Measurements from ENCODE around the gene CAMK2D. TPM values are rescaled to one million over a fixed set of nuclear protein-coding genes. Genes with fewer than 3 reads are reported as not detected.

CAMK2D gene
- total and polyA plus RNA-seq, 2 experiments from 2014 or later = 4.9 to 14.6 TPM

DNA sequence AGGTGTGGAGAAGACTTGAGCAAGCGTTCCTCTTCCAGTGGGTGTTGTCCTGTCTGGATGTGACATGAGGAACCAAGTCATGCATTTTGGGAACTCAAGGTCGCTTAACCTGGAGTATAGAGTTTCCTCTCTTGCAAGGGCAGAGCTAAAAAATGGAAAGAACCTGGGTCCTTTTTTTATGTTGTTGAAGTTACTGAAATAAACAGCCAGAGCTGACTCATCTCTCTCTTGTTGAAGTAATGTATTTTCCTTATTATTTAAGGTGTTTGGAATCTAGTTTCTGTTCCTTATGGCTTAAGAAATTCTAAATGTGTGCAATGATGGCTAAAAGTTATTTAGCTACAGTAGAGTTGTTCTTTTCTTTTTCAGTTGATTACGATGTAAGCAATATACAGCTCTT is 314.5 kb downstream of the CAMK2D start:
- Histone ChIP-seq H3K79me2 (replicated peaks; ENCODE audit: insufficient read depth) (no peaks in the 10 kb centered on the region), H2AFZ (no peak overlapping the region), H3K27ac (ENCODE audit: low read depth) (no peak overlapping the region), H4K20me1 (replicated peaks; ENCODE audit: insufficient read depth) (no peaks in the 10 kb centered on the region), H3K9me2 (ENCODE audit: insufficient read depth) (no peaks in the 10 kb centered on the region), H3K4me2 (no peak overlapping the region), H3K36me3 (ENCODE audit: insufficient read depth) (no peaks in the 10 kb centered on the region), H3K27me3 (ENCODE audit: insufficient read depth) (no peaks in the 10 kb centered on the region), H3K4me1 (ENCODE audit: insufficient read depth) (peaks cover 11% of the 10 kb centered on the region), H3F3A (replicated peaks; ENCODE audit: low read depth) (no peaks in the 10 kb centered on the region), H3K4me3 (no peak overlapping the region)
- TF ChIP-seq, protein P1, sequence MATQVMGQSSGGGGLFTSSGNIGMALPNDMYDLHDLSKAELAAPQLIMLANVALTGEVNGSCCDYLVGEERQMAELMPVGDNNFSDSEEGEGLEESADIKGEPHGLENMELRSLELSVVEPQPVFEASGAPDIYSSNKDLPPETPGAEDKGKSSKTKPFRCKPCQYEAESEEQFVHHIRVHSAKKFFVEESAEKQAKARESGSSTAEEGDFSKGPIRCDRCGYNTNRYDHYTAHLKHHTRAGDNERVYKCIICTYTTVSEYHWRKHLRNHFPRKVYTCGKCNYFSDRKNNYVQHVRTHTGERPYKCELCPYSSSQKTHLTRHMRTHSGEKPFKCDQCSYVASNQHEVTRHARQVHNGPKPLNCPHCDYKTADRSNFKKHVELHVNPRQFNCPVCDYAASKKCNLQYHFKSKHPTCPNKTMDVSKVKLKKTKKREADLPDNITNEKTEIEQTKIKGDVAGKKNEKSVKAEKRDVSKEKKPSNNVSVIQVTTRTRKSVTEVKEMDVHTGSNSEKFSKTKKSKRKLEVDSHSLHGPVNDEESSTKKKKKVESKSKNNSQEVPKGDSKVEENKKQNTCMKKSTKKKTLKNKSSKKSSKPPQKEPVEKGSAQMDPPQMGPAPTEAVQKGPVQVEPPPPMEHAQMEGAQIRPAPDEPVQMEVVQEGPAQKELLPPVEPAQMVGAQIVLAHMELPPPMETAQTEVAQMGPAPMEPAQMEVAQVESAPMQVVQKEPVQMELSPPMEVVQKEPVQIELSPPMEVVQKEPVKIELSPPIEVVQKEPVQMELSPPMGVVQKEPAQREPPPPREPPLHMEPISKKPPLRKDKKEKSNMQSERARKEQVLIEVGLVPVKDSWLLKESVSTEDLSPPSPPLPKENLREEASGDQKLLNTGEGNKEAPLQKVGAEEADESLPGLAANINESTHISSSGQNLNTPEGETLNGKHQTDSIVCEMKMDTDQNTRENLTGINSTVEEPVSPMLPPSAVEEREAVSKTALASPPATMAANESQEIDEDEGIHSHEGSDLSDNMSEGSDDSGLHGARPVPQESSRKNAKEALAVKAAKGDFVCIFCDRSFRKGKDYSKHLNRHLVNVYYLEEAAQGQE (IDR thresholded peaks at IDR 0.05; ENCODE audit: unreplicated experiment) = no peak
- no peak for TF ChIP-seq STAT1 (IDR thresholded peaks at IDR 0.05; ENCODE audit: unreplicated experiment)
- no peak for TF ChIP-seq CREB1 (CRISPR knock-in tag; IDR thresholded peaks at IDR 0.05; ENCODE audit: low read depth)
- TF ChIP-seq EZH2phosphoT487 (IDR thresholded peaks at IDR 0.05; ENCODE audit: unreplicated experiment) = no peak
- TF ChIP-seq, protein P2, sequence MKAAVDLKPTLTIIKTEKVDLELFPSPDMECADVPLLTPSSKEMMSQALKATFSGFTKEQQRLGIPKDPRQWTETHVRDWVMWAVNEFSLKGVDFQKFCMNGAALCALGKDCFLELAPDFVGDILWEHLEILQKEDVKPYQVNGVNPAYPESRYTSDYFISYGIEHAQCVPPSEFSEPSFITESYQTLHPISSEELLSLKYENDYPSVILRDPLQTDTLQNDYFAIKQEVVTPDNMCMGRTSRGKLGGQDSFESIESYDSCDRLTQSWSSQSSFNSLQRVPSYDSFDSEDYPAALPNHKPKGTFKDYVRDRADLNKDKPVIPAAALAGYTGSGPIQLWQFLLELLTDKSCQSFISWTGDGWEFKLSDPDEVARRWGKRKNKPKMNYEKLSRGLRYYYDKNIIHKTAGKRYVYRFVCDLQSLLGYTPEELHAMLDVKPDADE (IDR thresholded peaks at IDR 0.05) = no peak
- TF ChIP-seq, protein P3, sequence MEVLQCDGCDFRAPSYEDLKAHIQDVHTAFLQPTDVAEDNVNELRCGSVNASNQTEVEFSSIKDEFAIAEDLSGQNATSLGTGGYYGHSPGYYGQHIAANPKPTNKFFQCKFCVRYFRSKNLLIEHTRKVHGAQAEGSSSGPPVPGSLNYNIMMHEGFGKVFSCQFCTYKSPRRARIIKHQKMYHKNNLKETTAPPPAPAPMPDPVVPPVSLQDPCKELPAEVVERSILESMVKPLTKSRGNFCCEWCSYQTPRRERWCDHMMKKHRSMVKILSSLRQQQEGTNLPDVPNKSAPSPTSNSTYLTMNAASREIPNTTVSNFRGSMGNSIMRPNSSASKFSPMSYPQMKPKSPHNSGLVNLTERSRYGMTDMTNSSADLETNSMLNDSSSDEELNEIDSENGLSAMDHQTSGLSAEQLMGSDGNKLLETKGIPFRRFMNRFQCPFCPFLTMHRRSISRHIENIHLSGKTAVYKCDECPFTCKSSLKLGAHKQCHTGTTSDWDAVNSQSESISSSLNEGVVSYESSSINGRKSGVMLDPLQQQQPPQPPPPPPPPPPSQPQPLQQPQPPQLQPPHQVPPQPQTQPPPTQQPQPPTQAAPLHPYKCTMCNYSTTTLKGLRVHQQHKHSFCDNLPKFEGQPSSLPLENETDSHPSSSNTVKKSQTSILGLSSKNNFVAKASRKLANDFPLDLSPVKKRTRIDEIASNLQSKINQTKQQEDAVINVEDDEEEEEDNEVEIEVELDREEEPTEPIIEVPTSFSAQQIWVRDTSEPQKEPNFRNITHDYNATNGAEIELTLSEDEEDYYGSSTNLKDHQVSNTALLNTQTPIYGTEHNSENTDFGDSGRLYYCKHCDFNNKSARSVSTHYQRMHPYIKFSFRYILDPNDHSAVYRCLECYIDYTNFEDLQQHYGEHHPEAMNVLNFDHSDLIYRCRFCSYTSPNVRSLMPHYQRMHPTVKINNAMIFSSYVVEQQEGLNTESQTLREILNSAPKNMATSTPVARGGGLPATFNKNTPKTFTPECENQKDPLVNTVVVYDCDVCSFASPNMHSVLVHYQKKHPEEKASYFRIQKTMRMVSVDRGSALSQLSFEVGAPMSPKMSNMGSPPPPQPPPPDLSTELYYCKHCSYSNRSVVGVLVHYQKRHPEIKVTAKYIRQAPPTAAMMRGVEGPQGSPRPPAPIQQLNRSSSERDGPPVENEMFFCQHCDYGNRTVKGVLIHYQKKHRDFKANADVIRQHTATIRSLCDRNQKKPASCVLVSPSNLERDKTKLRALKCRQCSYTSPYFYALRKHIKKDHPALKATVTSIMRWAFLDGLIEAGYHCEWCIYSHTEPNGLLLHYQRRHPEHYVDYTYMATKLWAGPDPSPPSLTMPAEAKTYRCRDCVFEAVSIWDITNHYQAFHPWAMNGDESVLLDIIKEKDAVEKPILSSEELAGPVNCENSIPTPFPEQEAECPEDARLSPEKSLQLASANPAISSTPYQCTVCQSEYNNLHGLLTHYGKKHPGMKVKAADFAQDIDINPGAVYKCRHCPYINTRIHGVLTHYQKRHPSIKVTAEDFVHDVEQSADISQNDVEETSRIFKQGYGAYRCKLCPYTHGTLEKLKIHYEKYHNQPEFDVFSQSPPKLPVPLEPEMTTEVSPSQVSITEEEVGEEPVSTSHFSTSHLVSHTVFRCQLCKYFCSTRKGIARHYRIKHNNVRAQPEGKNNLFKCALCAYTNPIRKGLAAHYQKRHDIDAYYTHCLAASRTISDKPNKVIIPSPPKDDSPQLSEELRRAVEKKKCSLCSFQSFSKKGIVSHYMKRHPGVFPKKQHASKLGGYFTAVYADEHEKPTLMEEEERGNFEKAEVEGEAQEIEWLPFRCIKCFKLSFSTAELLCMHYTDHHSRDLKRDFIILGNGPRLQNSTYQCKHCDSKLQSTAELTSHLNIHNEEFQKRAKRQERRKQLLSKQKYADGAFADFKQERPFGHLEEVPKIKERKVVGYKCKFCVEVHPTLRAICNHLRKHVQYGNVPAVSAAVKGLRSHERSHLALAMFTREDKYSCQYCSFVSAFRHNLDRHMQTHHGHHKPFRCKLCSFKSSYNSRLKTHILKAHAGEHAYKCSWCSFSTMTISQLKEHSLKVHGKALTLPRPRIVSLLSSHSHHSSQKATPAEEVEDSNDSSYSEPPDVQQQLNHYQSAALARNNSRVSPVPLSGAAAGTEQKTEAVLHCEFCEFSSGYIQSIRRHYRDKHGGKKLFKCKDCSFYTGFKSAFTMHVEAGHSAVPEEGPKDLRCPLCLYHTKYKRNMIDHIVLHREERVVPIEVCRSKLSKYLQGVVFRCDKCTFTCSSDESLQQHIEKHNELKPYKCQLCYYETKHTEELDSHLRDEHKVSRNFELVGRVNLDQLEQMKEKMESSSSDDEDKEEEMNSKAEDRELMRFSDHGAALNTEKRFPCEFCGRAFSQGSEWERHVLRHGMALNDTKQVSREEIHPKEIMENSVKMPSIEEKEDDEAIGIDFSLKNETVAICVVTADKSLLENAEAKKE (CRISPR knock-in tag; IDR thresholded peaks at IDR 0.05) = no peak
- TF ChIP-seq, protein P4, sequence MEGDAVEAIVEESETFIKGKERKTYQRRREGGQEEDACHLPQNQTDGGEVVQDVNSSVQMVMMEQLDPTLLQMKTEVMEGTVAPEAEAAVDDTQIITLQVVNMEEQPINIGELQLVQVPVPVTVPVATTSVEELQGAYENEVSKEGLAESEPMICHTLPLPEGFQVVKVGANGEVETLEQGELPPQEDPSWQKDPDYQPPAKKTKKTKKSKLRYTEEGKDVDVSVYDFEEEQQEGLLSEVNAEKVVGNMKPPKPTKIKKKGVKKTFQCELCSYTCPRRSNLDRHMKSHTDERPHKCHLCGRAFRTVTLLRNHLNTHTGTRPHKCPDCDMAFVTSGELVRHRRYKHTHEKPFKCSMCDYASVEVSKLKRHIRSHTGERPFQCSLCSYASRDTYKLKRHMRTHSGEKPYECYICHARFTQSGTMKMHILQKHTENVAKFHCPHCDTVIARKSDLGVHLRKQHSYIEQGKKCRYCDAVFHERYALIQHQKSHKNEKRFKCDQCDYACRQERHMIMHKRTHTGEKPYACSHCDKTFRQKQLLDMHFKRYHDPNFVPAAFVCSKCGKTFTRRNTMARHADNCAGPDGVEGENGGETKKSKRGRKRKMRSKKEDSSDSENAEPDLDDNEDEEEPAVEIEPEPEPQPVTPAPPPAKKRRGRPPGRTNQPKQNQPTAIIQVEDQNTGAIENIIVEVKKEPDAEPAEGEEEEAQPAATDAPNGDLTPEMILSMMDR (conservative IDR thresholded peaks at IDR 0.05; ENCODE audit: low read depth in 2 of 2) = no peak
- no peak for TF ChIP-seq NANOG (IDR thresholded peaks at IDR 0.05; ENCODE audit: borderline replicate concordance)
- TF ChIP-seq JUNB (IDR thresholded peaks at IDR 0.05; ENCODE audit: unreplicated experiment) = no peak
- TF ChIP-seq POLR2AphosphoS5 (IDR thresholded peaks at IDR 0.05; ENCODE audit: low read depth) = no peak
- no peak for TF ChIP-seq EZH2 (IDR thresholded peaks at IDR 0.05; ENCODE audit: low read depth, unreplicated experiment)
- TF ChIP-seq ZNF114 (CRISPR knock-in tag; IDR thresholded peaks at IDR 0.05) = no peak
- TF ChIP-seq ZNF331 (CRISPR knock-in tag; IDR thresholded peaks at IDR 0.05; ENCODE audit: low read depth) = no peak
- Mint-ChIP-seq H3K36me3 (ENCODE audit: low read depth) (no peaks in the 10 kb centered on the region), H3K9me3 (no peaks in the 10 kb centered on the region), H3K27ac (no peak overlapping the region), H3K4me3 (no peak overlapping the region), H3K27me3 (ENCODE audit: insufficient read depth, low read depth, poor library complexity) (no peaks in the 10 kb centered on the region), H3K4me1 (peaks cover 11% of the 10 kb centered on the region)
- ATAC-seq = no peak
- no peak for DNase-seq (ENCODE audit: low spot score)
